ENCODE results near the gene THSD1.
"Not testable (repeated sequence)": the region's sequence is repeated elsewhere in the genome, so short reads cannot be mapped to it uniquely, and the experiment has no call there.

Gene THSD1

DNA sequence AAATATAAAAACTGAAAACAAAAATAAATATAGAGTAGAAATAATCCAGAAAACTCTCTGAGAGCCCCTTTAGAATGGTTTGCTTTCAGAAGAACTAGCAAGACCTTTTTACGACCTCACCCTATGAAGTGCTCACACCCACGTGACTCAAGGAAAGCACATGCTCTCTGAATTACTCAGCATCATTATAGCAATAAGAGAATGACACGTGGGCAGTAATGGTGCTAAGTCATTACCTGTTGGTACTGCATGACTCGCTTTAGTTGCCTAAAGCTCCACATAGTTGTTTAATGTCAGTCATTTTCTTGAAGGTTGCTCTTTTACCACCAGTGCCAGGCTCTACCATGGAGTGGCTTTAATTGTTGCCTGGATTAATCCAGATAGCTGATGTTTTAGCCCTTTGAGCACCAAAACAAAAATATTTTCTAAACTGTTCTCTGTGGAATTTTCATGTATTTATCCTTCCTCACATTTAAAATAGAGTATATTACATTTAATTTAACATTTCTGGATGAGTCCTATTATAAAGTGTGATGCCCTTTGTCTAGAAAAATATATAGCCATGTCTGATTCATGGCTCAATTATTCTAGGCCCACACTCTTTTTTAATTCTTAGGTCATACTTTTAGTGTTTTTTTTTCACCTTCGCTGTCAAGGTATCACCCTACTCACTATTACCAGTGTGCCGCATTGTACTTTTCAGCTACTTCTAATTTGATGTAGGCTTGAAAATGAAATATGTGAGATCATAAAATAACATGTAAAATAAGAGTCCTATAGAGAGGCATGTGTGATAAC lies 56.8 kb downstream of the THSD1 start:
- DNase-seq = no peak

DNA sequence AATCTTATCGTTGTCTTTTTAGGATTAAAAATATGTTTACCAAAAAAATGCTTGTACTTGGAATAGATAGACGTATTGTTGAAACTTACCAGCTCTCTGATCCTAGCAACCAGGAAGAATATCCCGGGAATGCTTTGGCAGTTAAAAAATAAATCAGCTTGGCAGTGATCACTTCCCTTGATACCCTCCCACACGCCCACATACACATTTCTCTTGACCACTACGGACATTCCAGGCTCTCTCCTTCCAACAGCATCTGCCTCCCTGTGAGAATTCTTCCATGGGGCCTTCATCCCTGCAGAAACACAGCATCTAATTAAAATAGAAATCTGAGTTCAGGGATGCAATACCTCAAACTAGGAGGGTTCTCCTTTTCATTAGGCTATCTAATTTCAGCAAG lies 57.9 kb downstream of the THSD1 start:
- no peak for DNase-seq

DNA sequence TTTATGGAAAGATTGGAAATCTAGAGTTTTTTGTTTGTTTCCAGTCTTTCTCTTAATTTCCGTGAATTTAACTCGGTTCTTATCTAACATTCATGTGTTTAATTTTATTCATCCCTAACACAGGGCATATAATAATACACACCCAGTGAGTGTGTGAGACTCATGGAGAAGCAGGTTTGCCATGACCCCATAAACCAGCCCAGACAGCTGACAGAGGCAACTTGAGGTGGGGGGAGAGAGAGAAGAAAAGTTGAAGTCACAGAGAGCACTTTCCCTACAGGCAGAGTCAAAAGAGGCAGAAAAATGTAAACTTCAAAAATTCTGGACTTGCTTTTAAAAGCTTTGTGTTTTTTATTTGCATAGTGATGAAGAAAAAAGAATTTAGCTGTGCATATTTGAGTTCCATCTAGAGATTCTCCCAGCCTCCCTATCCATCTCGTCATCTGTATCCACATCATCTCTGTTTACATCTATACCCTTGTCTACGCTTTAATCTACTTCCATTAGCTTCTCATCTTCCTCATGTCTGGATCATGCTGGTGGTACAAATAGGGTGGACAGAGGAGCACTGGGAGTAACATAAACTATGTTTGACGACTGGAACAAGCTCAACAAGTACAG lies 60.2 kb downstream of the THSD1 start:
- DNase-seq = no peak

- DNase-seq = no peak
These were observed 60.9 kb downstream of the THSD1 start for GRCh38 chr13:52345048-52345447.

- no peak for DNase-seq
These were observed 61.9 kb downstream of the THSD1 start for GRCh38 chr13:52344108-52344507.

- DNase-seq = not testable (repeated sequence)
These were observed 63.8 kb downstream of the THSD1 start for GRCh38 chr13:52342203-52342602.

DNA sequence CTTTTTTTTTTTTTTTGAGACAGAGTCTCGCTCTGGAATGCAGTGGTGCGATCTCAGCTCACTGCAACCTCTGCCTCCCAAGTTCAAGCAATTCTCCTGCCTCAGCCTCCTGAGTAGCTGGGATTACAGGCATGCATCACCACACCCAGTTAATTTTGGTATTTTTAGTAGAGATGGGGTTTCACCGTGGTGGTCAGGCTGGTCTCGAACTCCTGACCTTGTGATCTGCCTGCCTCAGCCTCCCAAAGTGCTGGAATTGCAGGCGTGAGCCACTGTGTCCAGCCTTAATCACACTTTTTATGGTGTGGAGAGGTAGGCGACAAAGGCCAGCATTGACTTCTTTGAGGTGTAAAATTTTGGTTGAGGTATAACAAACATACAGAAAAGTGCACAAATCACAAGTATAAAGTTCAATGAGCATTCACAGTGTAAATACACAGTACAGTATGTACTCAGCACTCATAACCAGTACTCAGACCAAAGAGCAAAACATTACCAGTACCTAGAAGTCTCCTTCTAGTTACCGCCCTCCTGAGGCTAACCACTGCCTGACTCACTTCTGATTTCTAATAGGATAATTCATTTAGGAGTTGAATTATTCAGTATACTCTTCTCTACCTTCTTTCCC lies 68.0 kb downstream of the THSD1 start:
- DNase-seq = not testable (repeated sequence)

DNA sequence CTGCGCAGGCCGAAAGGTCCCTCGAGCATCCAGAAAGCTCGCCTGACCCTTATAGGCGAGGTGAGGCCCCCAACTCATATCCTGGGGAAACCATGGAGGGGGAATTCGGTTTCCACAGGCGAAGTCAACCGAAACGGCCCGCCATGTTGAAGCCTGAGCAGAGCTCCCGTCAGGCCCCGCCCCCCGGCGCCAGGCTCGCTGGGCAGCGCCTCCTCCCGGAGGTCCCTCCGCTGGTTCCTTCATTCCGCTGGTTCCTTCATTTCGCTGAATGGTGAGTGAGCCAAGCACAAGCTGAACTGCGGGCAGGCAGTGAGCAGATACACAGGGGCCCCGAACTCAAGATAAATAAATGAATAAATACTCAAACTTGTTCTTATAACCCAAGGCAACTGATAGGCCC lies 71.9 kb downstream of the THSD1 start:
- DNase-seq = not testable (repeated sequence)

DNA sequence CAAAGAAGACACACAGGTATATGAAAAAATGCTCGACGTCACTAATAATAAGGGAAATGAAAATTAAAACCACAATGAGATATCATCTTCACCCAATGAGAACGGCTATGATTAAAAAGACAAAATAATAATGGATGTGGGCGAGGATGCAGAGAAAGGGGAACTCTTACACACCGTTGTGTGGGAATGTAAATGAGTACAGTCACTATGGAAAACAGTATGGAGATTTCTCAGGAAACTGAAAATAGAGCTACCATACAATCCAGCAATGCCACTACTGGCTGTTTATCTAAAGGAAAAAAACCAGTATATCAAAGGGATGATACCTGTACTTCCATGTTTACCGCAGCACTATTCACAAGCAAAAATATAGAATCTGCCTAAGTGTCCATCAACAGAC lies 74.1 kb downstream of the THSD1 start:
- not testable (repeated sequence) for DNase-seq
